ENCODE results near the gene UNKL.

Gene UNKL

GRCh38 chr16:1354815-1355540 is 59.5 kb downstream of the UNKL start:
- peaks cover 9% of the 10 kb centered on the region for H3K36me3 ChIP-seq (ENCODE audit: control insufficient read depth, insufficient read depth, low read length)
- H3K27ac ChIP-seq (ENCODE audit: low read depth, low read length): no peak overlapping the region
- H3K4me3 ChIP-seq (ENCODE audit: low read depth, low read length): no peak overlapping the region
- H3K9me3 ChIP-seq (ENCODE audit: control insufficient read depth, insufficient read depth, low read depth, low read length): no peaks in the 10 kb centered on the region
- H3K27me3 ChIP-seq (ENCODE audit: control insufficient read depth, insufficient read depth, low read length): no peaks in the 10 kb centered on the region
- H3K9ac ChIP-seq (ENCODE audit: low read length): no peak overlapping the region
- peaks cover 9% of the 10 kb centered on the region for H3K4me1 ChIP-seq (ENCODE audit: control insufficient read depth, insufficient read depth, low read length)

DNA sequence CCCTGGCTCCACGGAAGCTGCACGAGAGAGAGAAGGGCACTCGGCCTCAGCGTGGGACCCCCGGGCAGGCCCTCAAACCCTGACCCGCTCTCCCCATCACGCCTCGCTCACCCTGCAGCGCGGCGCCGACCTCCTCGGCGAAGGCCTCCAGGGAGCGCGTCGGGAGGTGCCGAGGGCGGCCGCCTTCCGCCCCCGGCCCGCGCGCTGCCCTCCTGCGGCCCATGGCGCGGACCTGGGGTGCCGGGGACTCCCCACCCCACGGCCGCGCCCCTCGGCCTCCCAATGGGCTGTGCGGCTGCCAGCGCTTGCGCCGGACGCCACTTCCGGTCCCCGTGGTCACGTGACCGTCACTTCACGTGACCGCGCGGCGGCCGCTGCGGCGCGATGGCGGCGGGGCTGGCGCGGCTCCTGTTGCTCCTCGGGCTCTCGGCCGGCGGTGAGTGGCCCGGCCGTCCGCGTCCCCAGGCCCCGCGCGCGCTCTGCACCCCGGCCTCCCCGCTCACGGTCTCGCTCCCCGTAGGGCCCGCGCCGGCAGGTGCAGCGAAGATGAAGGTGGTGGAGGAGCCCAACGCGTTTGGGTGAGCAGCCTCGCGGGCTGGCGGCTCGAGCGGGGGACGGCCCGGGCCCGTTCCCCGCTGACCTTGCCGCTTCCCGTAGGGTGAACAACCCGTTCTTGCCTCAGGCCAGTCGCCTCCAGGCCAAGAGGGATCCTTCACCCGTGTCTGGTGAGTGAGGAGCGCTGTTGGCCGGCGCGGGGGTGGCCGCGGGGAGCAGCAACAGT is 62.7 kb downstream of the UNKL start, which contains the start of the genes GNPTG and TSR3:
Gene GNPTG, plus strand, starts transcription at position 350 of the 781 bp plus-strand sequence. Its CDS starts 35 bp downstream, at position 385.
Gene TSR3, minus strand, starts transcription at position 297 of the 781 bp plus-strand sequence. Its CDS starts 74 bp downstream, at position 223.
- H3K36me3 ChIP-seq (ENCODE audit: control insufficient read depth, insufficient read depth, low read length): peaks cover 30% of the 10 kb centered on the region
- H3K9me3 ChIP-seq (ENCODE audit: control insufficient read depth, insufficient read depth, low read depth, low read length): no peaks in the 10 kb centered on the region
- H3K9ac ChIP-seq (ENCODE audit: low read length): peak within 1 kb of the TSS; percentile 82
- H3K27ac ChIP-seq (ENCODE audit: low read depth, low read length): peak within 1 kb of the TSS; percentile 35; the same call in 1 of the 2 replicates
- H3K4me1 ChIP-seq (ENCODE audit: control insufficient read depth, insufficient read depth, low read length): peaks cover 9% of the 10 kb centered on the region
- H3K27me3 ChIP-seq (ENCODE audit: control insufficient read depth, insufficient read depth, low read length): no peaks in the 10 kb centered on the region
- peak within 1 kb of the TSS; percentile 87 for H3K4me3 ChIP-seq (ENCODE audit: low read depth, low read length)

DNA sequence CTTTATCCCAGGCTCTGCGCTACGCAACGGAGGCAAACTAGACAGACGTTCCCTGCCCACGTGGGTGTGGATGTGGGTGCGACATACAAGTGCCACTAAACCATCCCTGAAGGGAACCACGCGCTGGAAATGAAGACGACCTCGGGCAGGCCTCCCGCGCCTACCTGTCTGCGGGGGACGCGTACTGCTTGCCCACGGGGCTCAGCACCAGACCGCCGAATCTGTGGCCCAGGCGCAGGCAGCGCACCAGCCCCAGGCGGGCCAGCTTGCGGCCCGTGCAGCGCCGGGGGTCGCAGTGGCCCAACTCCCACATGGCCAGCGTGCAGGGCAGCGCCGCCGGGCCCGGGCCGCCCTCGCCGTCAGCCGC is 63.3 kb downstream of the UNKL start:
- peaks cover 9% of the 10 kb centered on the region for H3K4me1 ChIP-seq (ENCODE audit: control insufficient read depth, insufficient read depth, low read length)
- peak overlapping the region; percentile 82 for H3K9ac ChIP-seq (ENCODE audit: low read length)
- H3K4me3 ChIP-seq (ENCODE audit: low read depth, low read length): peak overlapping the region; percentile 87
- peaks cover 30% of the 10 kb centered on the region for H3K36me3 ChIP-seq (ENCODE audit: control insufficient read depth, insufficient read depth, low read length)
- H3K9me3 ChIP-seq (ENCODE audit: control insufficient read depth, insufficient read depth, low read depth, low read length): no peaks in the 10 kb centered on the region
- H3K27ac ChIP-seq (ENCODE audit: low read depth, low read length): peak overlapping the region; percentile 35; the same call in 1 of the 2 replicates
- no peaks in the 10 kb centered on the region; the same call in 1 of the 2 replicates for H3K27me3 ChIP-seq (ENCODE audit: control insufficient read depth, insufficient read depth, low read length)

DNA sequence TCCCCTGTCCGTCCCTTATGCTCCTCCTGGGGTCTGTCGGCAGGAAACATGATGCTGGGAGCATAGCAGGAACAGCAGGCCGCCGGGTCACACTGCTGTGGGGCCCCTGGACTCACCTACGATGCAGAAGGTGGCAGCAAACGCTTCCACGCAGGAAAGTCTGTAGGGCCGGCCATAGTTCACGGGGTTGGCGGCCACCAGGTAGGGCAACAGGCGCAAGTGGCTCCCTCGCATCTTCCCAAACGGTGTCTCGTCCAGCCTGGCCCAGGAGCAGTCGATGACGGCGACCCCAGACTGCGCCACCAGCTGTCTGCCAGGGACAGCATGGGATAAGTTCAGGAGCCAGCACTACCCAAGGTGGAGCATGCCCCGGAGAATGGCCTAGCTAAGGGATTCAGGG is 63.8 kb downstream of the UNKL start:
- Histone ChIP-seq H3K9ac (ENCODE audit: low read length) (peak overlapping the region; percentile 82), H3K36me3 (ENCODE audit: control insufficient read depth, insufficient read depth, low read length) (peaks cover 30% of the 10 kb centered on the region), H3K4me3 (ENCODE audit: low read depth, low read length) (peak overlapping the region; percentile 87), H3K4me1 (ENCODE audit: control insufficient read depth, insufficient read depth, low read length) (peaks cover 9% of the 10 kb centered on the region), H3K27me3 (ENCODE audit: control insufficient read depth, insufficient read depth, low read length) (no peaks in the 10 kb centered on the region; the same call in 1 of the 2 replicates), H3K9me3 (ENCODE audit: control insufficient read depth, insufficient read depth, low read depth, low read length) (no peaks in the 10 kb centered on the region), H3K27ac (ENCODE audit: low read depth, low read length) (no peak overlapping the region)

GRCh38 chr16:1349951-1350350 is 64.6 kb downstream of the UNKL start:
- Histone ChIP-seq H3K27me3 (ENCODE audit: control insufficient read depth, insufficient read depth, low read length) (peaks cover 2% of the 10 kb centered on the region; the same call in 1 of the 2 replicates), H3K9ac (ENCODE audit: low read length) (no peak overlapping the region), H3K9me3 (ENCODE audit: control insufficient read depth, insufficient read depth, low read depth, low read length) (no peaks in the 10 kb centered on the region), H3K27ac (ENCODE audit: low read depth, low read length) (no peak overlapping the region), H3K36me3 (ENCODE audit: control insufficient read depth, insufficient read depth, low read length) (peaks cover 30% of the 10 kb centered on the region), H3K4me3 (ENCODE audit: low read depth, low read length) (no peak overlapping the region), H3K4me1 (ENCODE audit: control insufficient read depth, insufficient read depth, low read length) (peaks cover 9% of the 10 kb centered on the region)

- Histone ChIP-seq H3K27ac (ENCODE audit: low read depth, low read length) (no peak overlapping the region), H3K4me1 (ENCODE audit: control insufficient read depth, insufficient read depth, low read length) (peaks cover 9% of the 10 kb centered on the region), H3K4me3 (ENCODE audit: low read depth, low read length) (no peak overlapping the region), H3K9me3 (ENCODE audit: control insufficient read depth, insufficient read depth, low read depth, low read length) (no peaks in the 10 kb centered on the region), H3K9ac (ENCODE audit: low read length) (no peak overlapping the region), H3K27me3 (ENCODE audit: control insufficient read depth, insufficient read depth, low read length) (peaks cover 8% of the 10 kb centered on the region), H3K36me3 (ENCODE audit: control insufficient read depth, insufficient read depth, low read length) (peaks cover 30% of the 10 kb centered on the region)
Measured at GRCh38 chr16:1349351-1349750, 65.2 kb downstream of the UNKL start.

GRCh38 chr16:1348926-1349325 is 65.6 kb downstream of the UNKL start:
- Histone ChIP-seq H3K9me3 (ENCODE audit: control insufficient read depth, insufficient read depth, low read depth, low read length) (no peaks in the 10 kb centered on the region), H3K27ac (ENCODE audit: low read depth, low read length) (no peak overlapping the region), H3K4me3 (ENCODE audit: low read depth, low read length) (no peak overlapping the region), H3K9ac (ENCODE audit: low read length) (no peak overlapping the region), H3K4me1 (ENCODE audit: control insufficient read depth, insufficient read depth, low read length) (peaks cover 9% of the 10 kb centered on the region), H3K36me3 (ENCODE audit: control insufficient read depth, insufficient read depth, low read length) (peaks cover 30% of the 10 kb centered on the region), H3K27me3 (ENCODE audit: control insufficient read depth, insufficient read depth, low read length) (peaks cover 12% of the 10 kb centered on the region)

- no peak overlapping the region for H3K9ac ChIP-seq (ENCODE audit: low read length)
- H3K27me3 ChIP-seq (ENCODE audit: control insufficient read depth, insufficient read depth, low read length): peaks cover 17% of the 10 kb centered on the region
- peaks cover 30% of the 10 kb centered on the region for H3K36me3 ChIP-seq (ENCODE audit: control insufficient read depth, insufficient read depth, low read length)
- peaks cover 12% of the 10 kb centered on the region for H3K4me1 ChIP-seq (ENCODE audit: control insufficient read depth, insufficient read depth, low read length)
- H3K4me3 ChIP-seq (ENCODE audit: low read depth, low read length): no peak overlapping the region
- H3K9me3 ChIP-seq (ENCODE audit: control insufficient read depth, insufficient read depth, low read depth, low read length): no peaks in the 10 kb centered on the region
- H3K27ac ChIP-seq (ENCODE audit: low read depth, low read length): no peak overlapping the region
Measured at GRCh38 chr16:1348441-1348840, 66.1 kb downstream of the UNKL start.

DNA sequence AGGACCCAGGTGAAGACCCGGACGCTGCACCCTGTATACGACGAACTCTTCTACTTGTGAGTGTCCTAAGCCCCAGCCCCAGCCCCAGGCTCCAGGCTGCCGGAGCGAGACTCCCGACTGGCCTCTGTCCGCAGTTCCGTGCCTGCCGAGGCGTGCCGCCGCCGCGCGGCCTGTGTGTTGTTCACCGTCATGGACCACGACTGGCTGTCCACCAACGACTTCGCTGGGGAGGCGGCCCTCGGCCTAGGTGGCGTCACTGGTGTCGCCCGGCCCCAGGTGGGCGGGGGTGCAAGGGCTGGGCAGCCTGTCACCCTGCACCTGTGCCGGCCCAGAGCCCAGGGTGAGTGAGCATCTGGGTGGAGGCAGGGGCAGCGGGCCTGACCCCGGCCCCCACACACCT is 66.5 kb downstream of the UNKL start:
- H3K27ac ChIP-seq (ENCODE audit: low read depth, low read length): no peak overlapping the region
- H3K9me3 ChIP-seq (ENCODE audit: control insufficient read depth, insufficient read depth, low read depth, low read length): no peaks in the 10 kb centered on the region
- H3K36me3 ChIP-seq (ENCODE audit: control insufficient read depth, insufficient read depth, low read length): peaks cover 30% of the 10 kb centered on the region
- H3K4me1 ChIP-seq (ENCODE audit: control insufficient read depth, insufficient read depth, low read length): peaks cover 12% of the 10 kb centered on the region
- H3K27me3 ChIP-seq (ENCODE audit: control insufficient read depth, insufficient read depth, low read length): peaks cover 19% of the 10 kb centered on the region
- H3K9ac ChIP-seq (ENCODE audit: low read length): no peak overlapping the region
- no peak overlapping the region for H3K4me3 ChIP-seq (ENCODE audit: low read depth, low read length)

DNA sequence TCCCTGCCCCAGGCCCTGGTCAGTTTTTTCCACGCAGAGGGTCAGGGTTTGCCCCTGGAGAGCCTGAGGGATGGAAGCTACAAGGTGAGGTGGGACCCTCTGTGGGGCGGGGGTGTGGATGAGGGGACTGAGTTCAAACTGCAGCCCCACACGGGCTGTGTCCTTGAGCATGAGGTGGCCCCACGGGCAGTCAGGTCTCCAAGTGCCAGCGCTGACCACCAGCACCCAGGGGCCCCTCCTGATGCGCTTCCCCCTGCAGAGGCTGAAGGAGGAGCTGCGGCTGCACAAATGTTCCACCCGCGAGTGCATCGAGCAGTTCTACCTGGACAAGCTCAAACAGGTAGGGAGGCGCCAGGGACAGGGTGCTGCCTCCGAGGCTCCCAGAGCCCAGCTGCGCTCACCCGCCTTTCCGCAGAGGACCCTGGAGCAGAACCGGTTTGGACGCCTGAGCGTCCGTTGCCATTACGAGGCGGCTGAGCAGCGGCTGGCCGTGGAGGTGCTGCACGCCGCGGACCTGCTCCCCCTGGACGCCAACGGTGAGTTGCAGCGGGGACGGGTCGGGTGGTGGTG is 67.1 kb downstream of the UNKL start:
- H3K27ac ChIP-seq (ENCODE audit: low read depth, low read length): no peak overlapping the region
- no peak overlapping the region for H3K4me3 ChIP-seq (ENCODE audit: low read depth, low read length)
- H3K36me3 ChIP-seq (ENCODE audit: control insufficient read depth, insufficient read depth, low read length): peaks cover 30% of the 10 kb centered on the region

More for the DNA sequence above, 67.1 kb downstream of the UNKL start:
- H3K27me3 ChIP-seq (ENCODE audit: control insufficient read depth, insufficient read depth, low read length): peaks cover 24% of the 10 kb centered on the region
- no peak overlapping the region for H3K9ac ChIP-seq (ENCODE audit: low read length)
- H3K9me3 ChIP-seq (ENCODE audit: control insufficient read depth, insufficient read depth, low read depth, low read length): no peaks in the 10 kb centered on the region
- peaks cover 13% of the 10 kb centered on the region for H3K4me1 ChIP-seq (ENCODE audit: control insufficient read depth, insufficient read depth, low read length)

Measured in HUES6 (cell line).